ENCODE measurements around the gene BAX.

BAX gene

DNA sequence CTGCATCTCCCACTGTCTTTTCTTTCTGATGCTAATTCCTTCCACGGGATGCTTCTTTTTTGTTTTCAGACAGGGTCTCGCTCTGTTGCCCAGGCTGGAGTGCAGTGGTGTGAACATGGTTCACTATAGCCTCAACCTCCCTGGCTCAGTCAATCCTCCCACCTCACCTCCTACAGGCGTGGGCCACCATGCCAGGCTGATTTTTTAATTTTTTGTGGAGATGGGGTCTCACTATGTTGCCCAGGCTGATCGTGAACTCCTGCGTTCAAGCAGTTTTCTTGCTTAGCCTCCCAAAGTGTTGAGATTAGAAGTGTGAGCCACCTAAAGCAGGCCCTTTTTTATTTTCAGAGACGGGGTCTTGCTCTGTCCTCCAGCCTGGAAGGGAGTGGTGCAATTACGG is 33.6 kb downstream of the BAX start:
- no peak for DNase-seq (ENCODE audit: low read depth)

DNA sequence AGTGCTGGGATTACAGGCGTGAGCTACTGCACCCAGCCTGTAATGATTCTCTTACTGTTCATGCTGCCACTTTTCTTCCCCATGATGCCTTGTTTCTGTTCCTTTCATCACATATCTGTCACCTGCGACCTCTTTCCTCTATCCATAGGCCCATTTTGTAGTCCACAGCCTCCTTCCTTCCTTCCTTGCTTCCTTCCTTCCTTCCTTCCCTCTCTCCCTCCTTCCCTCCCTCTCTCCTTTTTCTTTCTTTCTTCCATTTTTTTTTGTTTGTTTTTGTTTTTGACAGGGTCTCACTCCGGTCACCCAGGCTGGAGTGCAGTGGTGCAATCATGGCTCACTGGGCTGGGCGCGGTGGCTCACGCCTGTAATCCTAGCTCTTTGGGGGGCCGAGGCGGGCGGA is 34.2 kb downstream of the BAX start:
- DNase-seq (ENCODE audit: low read depth) = no peak

DNA sequence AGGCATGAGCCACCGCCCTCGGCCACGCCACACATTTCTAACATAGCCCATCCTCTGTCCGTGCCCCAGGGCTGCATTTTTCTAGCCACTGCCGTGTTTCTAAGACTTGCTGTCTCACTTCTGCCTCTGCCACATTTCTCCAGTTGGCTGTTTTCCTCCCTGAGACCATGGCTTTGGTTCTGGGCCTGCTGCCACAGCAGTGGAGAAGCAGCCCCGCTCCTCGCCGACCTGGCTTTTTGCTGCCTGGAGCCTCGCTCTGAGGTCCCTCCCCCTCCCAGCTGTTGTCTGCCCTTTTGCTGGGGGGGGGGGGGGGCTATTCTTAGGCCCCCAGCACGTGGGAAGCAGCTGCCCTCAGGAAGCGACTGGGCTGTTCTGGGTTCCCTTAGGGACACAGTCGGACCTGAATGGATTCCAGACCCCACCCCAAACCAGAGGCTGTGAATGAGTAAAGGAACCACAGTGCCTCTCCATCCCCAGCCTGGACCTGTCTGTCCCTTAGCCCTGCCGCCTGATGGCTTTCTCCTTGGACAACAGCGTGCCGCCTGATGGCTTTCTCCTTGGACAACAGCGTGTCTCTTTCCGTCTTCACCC is 35.1 kb downstream of the BAX start:
- no peak for DNase-seq (ENCODE audit: low read depth)

DNA sequence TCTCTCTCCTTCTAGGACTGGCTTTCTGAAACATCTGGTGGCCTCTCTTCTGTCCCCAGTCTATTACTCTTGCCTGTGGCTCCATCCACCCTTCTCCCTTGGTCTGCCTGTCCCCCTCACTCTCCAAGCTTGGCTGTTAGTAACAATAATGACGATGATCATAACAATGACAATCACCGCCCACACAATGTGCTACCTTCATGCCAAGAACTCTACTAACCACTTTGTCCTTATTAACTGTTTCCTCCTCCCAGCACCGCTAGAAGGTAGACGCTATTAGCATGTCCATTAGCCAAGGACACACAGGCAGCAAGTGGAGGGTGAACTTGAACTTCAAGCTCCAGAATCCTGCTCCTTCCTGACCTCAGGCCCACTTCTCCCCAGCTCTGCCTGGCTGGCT is 35.7 kb downstream of the BAX start:
- DNase-seq (ENCODE audit: low read depth) = no peak

DNA sequence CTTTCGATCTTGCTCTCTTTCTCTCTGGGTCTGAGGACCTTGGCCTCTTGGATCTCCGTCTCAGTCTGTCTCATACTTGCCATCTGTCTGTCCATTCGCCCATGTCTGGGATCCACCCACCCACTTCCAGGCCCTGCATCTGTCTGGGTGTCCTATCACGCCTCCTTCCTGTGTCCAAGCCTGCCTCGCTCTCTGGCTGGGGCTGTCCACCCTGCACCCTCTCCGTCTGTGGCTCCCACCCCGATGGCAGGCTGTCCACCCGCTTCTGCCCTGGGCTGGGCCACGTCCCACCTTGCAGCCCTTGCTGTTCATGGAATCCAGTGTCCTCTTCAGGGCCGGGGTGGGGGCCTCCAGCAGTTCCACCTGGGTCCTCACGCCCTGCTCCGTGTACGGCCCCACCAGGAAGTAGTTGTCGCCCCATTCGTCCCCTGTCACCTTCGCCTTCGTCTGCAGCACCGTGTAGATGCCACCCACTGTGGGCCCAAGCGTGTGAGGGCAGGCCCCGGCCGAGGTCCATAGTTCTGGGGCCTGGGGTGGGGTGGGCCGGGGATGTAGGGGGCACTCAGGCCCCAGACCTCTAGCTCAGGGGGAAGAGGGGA is 36.4 kb downstream of the BAX start:
- no peak for DNase-seq (ENCODE audit: low read depth)

DNA sequence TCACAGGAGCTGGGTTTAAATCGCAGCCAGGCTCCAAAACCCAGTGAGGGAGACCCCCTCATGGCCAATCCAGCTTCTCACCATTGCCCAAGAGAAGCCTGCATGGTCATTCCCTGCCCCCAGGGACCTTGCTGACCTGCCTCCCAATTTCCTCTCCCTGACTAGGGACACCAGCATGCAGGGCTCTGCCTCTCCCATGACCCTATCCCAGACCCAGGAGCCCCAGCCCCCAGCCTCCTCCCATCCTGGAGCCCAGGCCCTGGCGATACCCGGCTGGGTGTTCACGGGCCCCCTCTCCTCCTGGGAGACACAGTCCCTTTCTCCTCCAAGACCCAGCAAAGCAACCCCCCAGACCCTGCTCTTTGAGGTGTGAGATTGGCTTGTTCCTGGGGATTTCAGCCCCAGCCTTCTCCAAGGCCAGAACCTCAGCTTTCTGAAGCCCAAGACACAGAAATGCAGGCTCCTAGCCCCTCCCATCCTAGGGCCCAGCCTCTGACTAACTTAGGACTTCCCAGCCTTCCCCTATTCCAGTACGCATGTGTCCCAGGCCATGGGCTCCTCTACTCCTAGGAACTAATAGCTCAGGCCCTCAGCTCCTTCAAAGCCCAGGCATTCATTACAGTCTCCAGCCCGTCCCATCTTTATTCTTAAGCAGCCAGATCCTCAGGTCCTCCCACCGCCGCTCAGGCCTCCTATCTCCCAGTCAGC is 37.4 kb downstream of the BAX start:
- no peak for DNase-seq (ENCODE audit: low read depth)

DNA sequence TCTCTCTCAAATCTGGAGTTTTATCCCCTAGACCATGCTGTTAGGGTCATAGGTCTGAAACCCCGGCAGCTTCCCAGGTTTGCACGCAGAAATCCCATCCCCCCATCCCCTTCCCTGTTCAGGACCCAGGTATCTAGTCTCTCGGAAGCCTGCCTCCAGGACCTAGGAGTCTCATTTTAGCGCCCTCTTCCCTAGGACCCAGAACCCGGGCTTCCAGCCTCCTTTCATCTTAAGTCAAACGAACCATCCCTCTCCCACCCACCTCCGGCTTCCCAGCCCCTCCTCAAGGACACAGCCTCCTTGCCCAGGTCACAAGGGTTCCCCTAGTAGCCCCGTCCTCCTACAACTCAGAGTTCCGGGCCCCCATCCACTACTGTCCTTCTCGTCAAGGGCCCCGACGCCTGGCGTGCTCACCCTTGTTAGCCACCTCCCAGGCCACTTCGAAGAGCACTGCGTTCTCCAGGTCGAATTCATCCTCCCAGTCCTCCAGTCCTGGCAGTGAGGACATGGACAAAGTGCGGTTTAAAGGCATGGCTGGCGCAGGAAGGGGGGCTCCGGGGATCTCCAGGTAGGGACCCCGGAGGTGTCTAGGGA is 38.0 kb downstream of the BAX start:
- no peak for DNase-seq (ENCODE audit: low read depth)

DNA sequence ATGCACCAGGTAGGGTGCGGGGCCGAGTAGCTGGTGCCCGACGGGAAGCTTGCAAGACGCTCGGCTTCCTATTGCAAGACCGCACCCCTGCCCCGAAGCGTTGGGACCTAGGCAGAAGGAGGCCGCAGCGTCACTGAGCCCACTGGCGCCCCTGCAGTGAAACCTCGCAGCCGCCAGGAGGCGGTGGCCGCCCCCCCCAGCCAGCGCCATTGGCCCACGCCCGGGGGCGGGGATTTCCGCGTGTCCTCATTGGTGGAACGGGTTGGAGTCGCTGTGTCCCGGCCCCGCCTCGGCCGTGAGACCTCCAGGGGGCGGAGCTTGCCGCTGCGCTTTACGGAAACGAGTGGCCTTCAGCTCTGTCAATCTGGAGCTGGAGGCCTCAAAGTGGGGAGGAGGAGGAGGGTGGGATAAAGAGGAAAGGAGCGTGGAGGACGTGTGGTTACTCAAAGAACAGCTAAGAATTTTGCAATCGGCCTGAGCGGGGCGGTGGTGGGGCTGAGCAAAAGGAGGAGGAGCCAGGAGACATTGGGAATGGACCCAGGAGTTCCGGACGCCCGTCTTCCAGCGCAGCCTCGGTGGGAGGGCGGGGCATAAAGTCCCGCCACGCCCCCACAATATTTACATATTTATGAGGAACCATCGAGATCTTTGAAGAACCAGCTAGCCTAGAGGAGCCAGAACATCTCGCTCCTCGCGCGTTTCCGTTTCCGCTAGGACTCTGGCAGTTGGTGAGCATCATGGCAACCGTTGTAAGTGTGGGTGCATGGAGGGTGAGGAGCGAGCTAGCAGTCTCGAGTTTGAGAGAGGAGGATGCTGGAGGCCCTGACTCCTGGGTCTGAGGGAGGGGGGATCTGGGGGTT is 38.7 kb downstream of the BAX start, which contains the start of the genes GYS1 and RUVBL2:
Gene GYS1, minus strand, starts transcription at position 135 of the 860 bp plus-strand sequence. CDS start 197 bp downstream, outside the sequence.
Gene RUVBL2, plus strand, starts transcription at position 713 of the 860 bp plus-strand sequence. Its CDS starts 25 bp downstream, at position 738.
- peak; percentile 97 for DNase-seq (ENCODE audit: low read depth)

DNA sequence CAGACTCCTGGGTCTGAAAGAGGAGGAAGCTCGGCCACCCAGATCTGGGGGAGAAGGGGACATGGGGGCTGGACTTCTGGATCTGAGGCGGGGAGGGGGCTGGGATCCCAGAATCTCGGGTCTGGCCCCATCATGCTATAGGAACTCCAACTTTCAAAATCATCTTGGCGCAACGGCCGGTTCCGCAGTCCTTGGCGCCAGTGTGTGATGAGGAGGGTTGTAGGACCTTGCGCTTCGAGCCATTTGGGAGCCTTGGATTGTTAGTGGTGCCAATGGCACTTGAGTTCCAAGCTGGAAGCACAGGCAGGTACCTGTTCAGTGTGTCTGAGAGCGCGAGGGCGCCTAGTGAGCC is 39.3 kb downstream of the BAX start:
- no peak for DNase-seq (ENCODE audit: low read depth)

DNA sequence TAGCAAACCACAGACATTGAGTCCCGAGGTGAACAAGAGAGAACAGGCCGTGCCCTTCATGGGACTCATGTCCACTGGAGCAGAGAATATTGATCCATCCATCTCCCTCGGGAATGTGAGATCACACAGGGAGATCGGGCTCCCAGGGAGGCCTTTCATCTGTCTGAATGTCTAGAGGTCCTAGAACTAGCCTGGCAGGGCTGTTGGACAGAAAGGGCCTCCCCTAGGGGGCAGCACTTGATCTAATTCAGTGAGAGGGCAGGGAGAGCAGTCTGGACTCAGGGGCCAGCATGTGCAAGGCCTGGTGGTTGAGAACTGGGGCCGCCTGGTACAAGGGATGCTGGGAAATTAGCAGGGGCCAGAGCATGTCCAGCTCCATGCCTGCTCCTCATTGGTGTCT is 43.3 kb downstream of the BAX start:
- DNase-seq (ENCODE audit: low read depth) = no peak

DNA sequence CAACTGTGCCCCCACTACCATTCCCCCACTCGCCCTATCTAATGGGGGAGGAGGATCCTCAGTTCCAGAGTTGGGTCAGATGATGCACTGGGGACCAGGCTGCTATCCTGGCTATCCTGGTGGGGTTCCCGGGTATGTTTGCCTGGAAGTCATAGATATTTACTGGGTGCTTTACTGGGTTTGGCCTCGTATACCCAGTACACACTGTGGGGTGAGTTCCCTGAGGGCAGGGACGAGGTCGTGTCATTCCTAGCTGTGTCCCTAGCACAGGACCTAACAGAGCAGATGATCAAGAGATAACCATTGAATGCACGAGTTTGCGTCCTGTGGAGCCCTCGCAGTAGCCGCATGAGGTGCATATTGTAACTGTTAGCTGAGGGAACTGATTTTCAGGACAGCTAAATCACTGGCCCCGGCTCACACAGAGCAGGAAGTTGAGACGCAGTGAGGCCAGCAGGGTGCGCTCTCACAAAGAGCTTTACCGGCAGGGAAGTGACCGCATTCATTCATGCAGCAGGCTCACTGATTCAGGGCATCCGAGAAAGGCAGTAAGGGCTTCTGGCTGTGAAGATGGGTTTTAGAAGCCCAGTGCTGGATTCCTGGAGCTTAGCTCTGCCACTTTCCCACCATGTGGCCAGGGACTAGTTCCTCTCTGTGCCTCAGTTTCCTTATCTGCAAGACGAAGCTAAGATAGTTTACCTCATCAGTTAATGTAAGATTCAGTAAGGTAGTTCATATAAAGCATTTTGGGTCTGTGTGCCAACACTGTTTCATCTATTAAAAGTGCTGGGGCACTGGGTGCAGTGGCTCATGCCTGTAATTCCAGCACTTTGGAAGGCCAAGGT is 45.0 kb downstream of the BAX start:
- DNase-seq (ENCODE audit: low read depth) = no peak

DNA sequence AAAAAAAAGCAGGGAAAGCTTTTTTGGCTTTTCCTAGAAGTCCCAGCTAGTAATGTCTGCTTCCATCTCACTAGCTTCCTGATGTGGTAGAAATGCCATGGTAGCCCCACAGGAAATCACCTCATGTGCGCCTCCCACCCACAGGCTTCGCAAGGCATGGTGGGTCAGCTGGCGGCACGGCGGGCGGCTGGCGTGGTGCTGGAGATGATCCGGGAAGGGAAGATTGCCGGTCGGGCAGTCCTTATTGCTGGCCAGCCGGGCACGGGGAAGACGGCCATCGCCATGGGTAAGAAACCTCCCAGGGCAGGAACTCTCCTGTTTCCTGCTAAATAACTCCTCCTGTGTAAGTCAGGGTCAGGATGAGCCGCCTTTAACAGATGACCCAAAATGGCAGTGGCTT is 49.5 kb downstream of the BAX start:
- no peak for DNase-seq (ENCODE audit: low read depth)

DNA sequence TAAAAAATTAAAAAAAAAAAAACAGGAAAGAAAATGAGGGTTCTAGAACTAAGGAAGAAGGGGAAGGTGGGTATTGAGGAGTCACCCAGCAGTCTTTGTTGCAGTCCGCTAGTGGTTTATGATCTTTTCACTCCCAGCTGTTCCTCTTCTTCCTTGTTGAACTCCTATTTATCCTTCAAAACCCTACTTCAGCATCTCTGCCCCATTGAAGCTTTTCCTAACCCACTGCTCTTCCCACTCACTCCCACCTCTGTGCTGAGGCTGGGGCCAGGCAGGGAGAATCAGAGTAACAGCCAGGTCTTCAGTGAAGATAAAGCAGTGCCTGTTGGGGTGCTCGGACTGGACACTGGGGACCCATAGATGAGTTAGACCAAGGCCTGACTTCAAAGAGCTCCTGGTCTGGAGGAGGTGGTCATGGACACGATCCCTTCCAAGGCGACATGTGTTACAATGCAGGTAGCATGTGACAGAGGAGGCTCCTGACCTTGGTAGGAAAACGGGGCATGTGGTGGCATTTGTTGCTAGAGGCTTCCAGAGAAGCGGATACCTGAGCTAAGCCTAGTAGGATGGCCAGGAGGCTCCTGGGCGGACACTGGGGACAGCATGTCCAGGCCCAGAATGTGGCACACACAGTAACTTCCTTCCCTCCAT is 50.4 kb downstream of the BAX start:
- DNase-seq (ENCODE audit: low read depth) = no peak

DNA sequence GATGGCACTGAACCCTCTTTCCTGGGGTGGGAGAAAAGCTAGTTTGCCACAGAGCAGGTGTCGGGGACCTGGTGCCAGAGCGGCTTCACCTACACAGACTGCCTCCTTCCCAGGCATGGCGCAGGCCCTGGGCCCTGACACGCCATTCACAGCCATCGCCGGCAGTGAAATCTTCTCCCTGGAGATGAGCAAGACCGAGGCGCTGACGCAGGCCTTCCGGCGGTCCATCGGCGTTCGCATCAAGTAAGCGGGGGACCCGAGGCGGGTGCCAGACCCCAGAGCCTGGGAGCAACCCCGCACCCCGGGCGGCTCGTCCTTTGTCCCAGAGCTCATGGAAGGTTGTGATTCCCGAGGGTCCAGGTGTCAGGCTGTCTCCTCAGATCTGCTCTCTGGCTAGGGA is 52.2 kb downstream of the BAX start:
- DNase-seq (ENCODE audit: low read depth) = no peak

DNA sequence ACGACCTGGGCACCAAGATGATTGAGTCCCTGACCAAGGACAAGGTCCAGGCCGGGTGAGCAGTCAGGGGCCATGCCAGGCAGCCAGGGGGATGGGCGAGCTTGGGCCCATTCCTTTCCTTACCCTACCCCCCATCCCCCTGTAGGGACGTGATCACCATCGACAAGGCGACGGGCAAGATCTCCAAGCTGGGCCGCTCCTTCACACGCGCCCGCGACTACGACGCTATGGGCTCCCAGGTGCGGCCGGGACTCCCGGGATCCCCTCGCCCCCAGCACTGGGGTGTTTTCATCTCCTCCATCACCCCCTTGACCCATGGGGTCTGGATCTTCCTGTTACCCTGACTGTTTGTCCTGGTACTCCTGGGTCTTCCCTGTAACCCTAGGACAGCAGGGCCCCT is 55.2 kb downstream of the BAX start:
- no peak for DNase-seq (ENCODE audit: low read depth)

DNA sequence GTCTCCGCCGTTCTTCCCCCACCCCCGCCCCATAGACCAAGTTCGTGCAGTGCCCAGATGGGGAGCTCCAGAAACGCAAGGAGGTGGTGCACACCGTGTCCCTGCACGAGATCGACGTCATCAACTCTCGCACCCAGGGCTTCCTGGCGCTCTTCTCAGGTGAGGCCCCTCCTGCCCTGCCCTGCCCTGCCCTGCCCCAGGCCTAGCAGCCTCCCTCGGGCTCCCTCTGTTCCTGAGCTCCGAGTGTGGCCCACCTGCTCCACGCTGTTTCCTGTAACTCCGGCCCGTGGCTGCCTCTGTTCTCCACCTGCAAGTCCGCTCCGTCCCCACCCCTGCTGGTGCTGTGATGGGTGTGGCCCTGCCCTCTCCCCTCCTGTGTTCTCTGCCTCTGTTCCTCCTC is 55.8 kb downstream of the BAX start:
- DNase-seq (ENCODE audit: low read depth) = no peak

DNA sequence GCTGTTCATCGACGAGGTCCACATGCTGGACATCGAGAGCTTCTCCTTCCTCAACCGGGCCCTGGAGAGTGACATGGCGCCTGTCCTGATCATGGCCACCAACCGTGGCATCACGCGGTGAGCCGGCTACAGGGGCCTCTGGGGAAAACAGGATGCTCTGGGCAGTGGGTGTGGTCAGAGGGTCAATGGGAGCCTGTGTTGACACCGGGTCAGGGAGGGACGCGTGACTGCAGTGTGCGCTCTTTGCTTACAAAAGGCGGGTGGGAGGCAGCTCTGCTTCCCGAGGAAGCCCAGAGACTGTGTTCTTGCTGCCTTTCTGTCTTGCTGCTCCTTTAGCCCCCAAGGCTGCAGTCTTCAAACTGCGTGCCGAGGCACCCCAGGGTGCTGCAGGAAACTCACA is 56.5 kb downstream of the BAX start:
- no peak for DNase-seq (ENCODE audit: low read depth)
